ENCODE results near the gene COMMD8. TPM values are rescaled to one million over a fixed set of nuclear protein-coding genes. Genes with fewer than 3 reads are reported as not detected.

The COMMD8 gene
- total and polyA plus RNA-seq, 7 donors: 10.8 to 41.4 (median 21.4) TPM

DNA sequence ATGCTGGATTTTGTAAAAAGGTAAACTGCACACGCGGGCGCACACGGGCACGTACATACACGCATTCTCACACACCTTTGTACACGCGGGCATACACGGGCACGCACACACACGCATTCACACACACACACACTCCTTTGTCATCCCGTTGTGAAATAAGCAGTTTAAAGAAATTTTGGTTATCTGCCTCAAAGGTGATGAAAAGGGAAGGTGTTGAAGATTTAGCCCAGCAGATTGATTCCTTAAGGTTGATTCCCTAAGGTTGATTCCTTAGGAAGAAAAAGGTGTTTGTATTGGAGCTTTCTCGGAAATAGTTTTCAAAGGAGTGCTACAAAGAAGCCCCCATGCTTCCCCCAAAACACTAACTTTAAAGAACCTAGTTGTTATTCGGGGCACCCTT, 22.3 kb upstream of the COMMD8 start:
- WGBS, 2 donors: 1 to 2% methylated on average over 14 of the region's 14 CpGs
- intact Hi-C loops (cut with DNase I): loop anchor here (2.0 to 10.0 kb wide), 3 partner anchors 23 to 859 kb away; partner anchors contain the start of genes COMMD8, NFXL1 and SLAIN2
- no peaks in the 10 kb centered on the region for H3K36me3 ChIP-seq
- peaks cover 0 to 35% (median 14%) of the 10 kb centered on the region in 4 donors for H3K4me1 ChIP-seq
- TF ChIP-seq POLR2A (IDR thresholded peaks at IDR 0.05) (no peak), POLR2AphosphoS5 (IDR thresholded peaks at IDR 0.05) (no peak)
- TF ChIP-seq, protein P1, sequence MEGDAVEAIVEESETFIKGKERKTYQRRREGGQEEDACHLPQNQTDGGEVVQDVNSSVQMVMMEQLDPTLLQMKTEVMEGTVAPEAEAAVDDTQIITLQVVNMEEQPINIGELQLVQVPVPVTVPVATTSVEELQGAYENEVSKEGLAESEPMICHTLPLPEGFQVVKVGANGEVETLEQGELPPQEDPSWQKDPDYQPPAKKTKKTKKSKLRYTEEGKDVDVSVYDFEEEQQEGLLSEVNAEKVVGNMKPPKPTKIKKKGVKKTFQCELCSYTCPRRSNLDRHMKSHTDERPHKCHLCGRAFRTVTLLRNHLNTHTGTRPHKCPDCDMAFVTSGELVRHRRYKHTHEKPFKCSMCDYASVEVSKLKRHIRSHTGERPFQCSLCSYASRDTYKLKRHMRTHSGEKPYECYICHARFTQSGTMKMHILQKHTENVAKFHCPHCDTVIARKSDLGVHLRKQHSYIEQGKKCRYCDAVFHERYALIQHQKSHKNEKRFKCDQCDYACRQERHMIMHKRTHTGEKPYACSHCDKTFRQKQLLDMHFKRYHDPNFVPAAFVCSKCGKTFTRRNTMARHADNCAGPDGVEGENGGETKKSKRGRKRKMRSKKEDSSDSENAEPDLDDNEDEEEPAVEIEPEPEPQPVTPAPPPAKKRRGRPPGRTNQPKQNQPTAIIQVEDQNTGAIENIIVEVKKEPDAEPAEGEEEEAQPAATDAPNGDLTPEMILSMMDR (IDR thresholded peaks at IDR 0.05): no peak
- DNase-seq: no peak
- no peaks in the 10 kb centered on the region for H3K27me3 ChIP-seq
- peak overlapping the region; percentile 90 to 94 (median 93) for H3K27ac ChIP-seq
- H3K4me3 ChIP-seq: peak overlapping the region; percentile 54 to 69 (median 60)
- no peaks in the 10 kb centered on the region for H3K9me3 ChIP-seq

DNA sequence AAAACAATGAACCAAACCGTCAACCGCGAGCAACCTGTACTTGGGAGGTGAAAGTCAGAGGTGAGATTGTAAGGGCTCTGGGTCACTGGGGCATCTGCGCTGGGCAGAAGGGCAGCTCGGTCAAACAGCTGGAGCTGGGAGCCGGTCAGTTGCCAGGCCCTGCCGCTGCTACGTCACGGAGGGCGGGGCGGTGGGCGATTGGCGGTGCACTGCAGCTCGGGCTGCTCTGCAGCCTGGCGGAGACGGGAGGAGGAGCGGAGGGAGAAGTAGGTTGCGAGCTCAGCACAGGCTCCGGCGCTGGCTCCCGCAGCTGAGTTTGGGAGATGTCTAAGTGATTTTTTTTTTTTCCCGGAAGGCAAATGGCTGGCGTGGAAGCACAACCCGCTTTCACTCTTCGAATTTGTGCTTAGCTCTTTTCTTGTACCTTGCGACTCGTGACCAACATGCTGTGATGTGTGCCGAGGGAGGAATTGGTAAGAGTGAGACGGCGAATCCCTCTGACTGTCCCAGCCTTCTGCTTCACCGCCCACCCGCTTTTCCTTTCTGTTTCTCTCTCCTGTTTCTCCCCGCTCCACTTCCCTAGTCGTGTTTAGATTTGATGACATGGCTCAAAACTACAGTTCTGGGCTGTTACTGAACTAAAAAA, 21.7 kb upstream of the COMMD8 start, which contains the start of gene ATP10D:
TSS of gene ATP10D (plus strand) at position 229 of the 646 bp plus-strand sequence. CDS start 27,266 bp downstream, outside the sequence.
- intact Hi-C loops (cut with DNase I): loop anchor here (2.0 to 10.0 kb wide), 3 partner anchors 22 to 860 kb away; partner anchors contain the start of genes COMMD8, NFXL1 and SLAIN2
- 1% methylated on average over 34 of the region's 34 CpGs for WGBS, 2 donors

DNA sequence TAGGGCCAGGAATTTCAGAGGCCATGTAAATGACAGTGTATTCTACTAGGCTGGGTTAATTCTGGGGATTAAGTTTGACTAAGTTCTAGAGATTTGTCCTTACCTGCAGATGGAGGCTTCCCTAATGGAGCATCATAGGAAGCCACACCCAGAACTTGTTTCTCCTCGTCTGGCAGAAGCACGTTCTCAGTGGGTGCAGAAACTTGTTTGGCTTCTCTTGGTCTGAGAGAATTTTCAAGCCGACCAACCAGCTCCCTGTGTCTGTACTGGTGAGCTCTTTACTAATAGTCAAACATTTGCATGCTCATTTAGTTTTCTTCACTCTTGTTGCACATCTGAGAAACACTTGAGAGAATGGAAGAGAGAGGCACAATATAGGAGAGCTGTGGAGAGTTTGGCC, 20.7 kb upstream of the COMMD8 start:
- Histone ChIP-seq H3K36me3 (no peaks in the 10 kb centered on the region), H3K9me3 (no peaks in the 10 kb centered on the region), H3K27me3 (no peaks in the 10 kb centered on the region), H3K4me3 (no peak overlapping the region), H3K27ac (peak overlapping the region; percentile 90 to 94 (median 93)), H3K4me1 (peaks cover 0 to 22% (median 11%) of the 10 kb centered on the region in 4 donors)
- no peak for TF ChIP-seq EP300 (IDR thresholded peaks at IDR 0.05)
- TF ChIP-seq POLR2A (IDR thresholded peaks at IDR 0.05): no peak
- TF ChIP-seq POLR2AphosphoS5 (IDR thresholded peaks at IDR 0.05): no peak
- TF ChIP-seq, protein P1 (IDR thresholded peaks at IDR 0.05): no peak
- DNase-seq: no peak
- WGBS, 2 donors: 57 to 72% methylated on average over 3 of the region's 3 CpGs
- intact Hi-C loops (cut with DNase I): loop anchor here (2.0 to 10.0 kb wide), 2 partner anchors 21 to 861 kb away; partner anchors contain the start of genes COMMD8 and SLAIN2

More for the DNA sequence above, 21.7 kb upstream of the COMMD8 start, which contains the start of gene ATP10D:
- H3K4me3 ChIP-seq: peak within 1 kb of the TSS; percentile 54 to 69 (median 60)
- H3K9me3 ChIP-seq: no peaks in the 10 kb centered on the region
- peak within 1 kb of the TSS; percentile 90 to 94 (median 93) for H3K27ac ChIP-seq
- H3K36me3 ChIP-seq: no peaks in the 10 kb centered on the region
- no peaks in the 10 kb centered on the region for H3K27me3 ChIP-seq
- peak; percentile 93 to 99 (median 96) for TF ChIP-seq POLR2AphosphoS5 (IDR thresholded peaks at IDR 0.05)
- peak; percentile 75 to 76 for TF ChIP-seq POLR2A (IDR thresholded peaks at IDR 0.05)
- TF ChIP-seq, protein P1 (IDR thresholded peaks at IDR 0.05): peak in 2 of 4 experiments; percentile 15 to 18
- TF ChIP-seq EP300 (IDR thresholded peaks at IDR 0.05): peak in 1 of 4 donors; percentile 4
- H3K4me1 ChIP-seq: peaks cover 0 to 29% (median 12%) of the 10 kb centered on the region in 4 donors
- DNase-seq: peak; percentile 98

DNA sequence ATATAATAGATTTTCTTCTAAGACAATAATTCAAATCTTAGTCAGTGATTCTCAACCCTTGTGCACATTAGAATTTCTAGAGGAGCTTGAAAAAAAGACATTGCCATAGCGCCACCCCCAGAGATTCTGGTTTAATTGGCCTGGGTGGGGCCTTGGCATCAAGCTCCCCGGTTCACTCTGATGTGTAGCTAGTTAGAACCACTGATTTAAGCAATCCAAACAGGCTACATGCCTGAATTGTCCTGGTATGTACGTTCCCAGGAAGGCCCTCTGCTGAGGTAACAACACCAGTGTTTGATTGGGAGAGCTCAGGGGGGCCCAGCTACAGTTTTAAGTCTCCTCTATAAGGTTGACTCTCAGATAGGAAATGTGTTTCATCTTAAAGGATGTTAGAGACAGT, 20.2 kb upstream of the COMMD8 start:
- intact Hi-C loops (cut with DNase I): loop anchor here (2.0 to 10.0 kb wide), 2 partner anchors 21 to 861 kb away; partner anchors contain the start of genes COMMD8 and SLAIN2
- no peaks in the 10 kb centered on the region for H3K27me3 ChIP-seq
- peak overlapping the region; percentile 90 to 94 (median 93) for H3K27ac ChIP-seq
- no peak for DNase-seq
- H3K4me3 ChIP-seq: no peak overlapping the region
- no peaks in the 10 kb centered on the region for H3K9me3 ChIP-seq
- no peak for TF ChIP-seq POLR2A (IDR thresholded peaks at IDR 0.05)
- TF ChIP-seq, protein P1 (IDR thresholded peaks at IDR 0.05): no peak
- no peak for TF ChIP-seq POLR2AphosphoS5 (IDR thresholded peaks at IDR 0.05)
- peaks cover 0 to 22% (median 11%) of the 10 kb centered on the region in 4 donors for H3K4me1 ChIP-seq
- 23 to 75% methylated on average over 3 of the region's 3 CpGs for WGBS, 2 donors
- H3K36me3 ChIP-seq: no peaks in the 10 kb centered on the region
